K562 (cell line): ENCODE data around the gene ITPR1. TPM values are rescaled to one million over a fixed set of nuclear protein-coding genes. Genes with fewer than 3 reads are reported as not detected.

Experiments used
- ATAC-seq: fragments of 200-7000 bp; cut with Tn5 transposase; 3 replicates; pipeline ENCODE4 v1.9.1; 2020; ENCODE audit warnings: moderate library complexity
- BruUV-seq: library from RNA; stranded (reverse); fragments of 400-500 nt; replicated peaks from 2 replicates; lab custom pipeline; 2021; lab: Mats Ljungman, UMichigan
- CTCF ChIA-PET: fragments of 300-600 bp; formaldehyde crosslinking; extraction: SDS; loops from one replicate; lab custom pipeline; 2021; ENCODE audit warnings: low intra/inter-chr PET ratio; lab: Yijun Ruan, JAX
- POLR2A ChIA-PET: fragments of 300-600, 350-650 bp; sonication (Branson Sonifier 250); formaldehyde crosslinking; extraction: SDS; loops from one replicate; lab custom pipeline; 2021; ENCODE audit warnings: antibody characterized with exemption, inconsistent platforms; lab: Yijun Ruan, JAX
- DNase-seq, 4 experiments: peaks; one replicate each; pipeline versions ENCODE4 v3.0.0 to v3.0.0-alpha.2; 2011 to 2018; ENCODE audit warnings: low spot score in 3 of 4, mixed read lengths in 3 of 4; ENCODE audit errors: extremely low read depth in 1 of 4
- FAIRE-seq: peaks from 2 replicates; lab custom pipeline; 2011; peaks lifted over from hg19 to GRCh38; lab: Jason Lieb, UNC
- H2AFZ ChIP-seq: 2 replicates; pipeline ENCODE4 v1.6.0; 2011; ENCODE audit warnings: low read depth, low read length, control low read depth, inconsistent platforms
- H3K27ac ChIP-seq: fragments of 200-600 bp; 3 replicates; pipeline ENCODE4 v1.8.0; 2011; ENCODE audit warnings: low read depth, mild to moderate bottlenecking, control low read depth, inconsistent platforms, low read length, moderate library complexity, mixed read lengths; ENCODE audit errors: extremely low read depth
- H3K27me3 ChIP-seq, 2 experiments: fragments of 300-600 bp in 1 of 2; 2 replicates in 1 of 2; 3 replicates in 1 of 2; pipeline versions ENCODE4 v1.6.0 to v1.8.0; 2011; ENCODE audit warnings: inconsistent platforms in 2 of 2, low read length in 2 of 2, mild to moderate bottlenecking in 1 of 2, mixed read lengths in 1 of 2, moderate library complexity in 1 of 2; ENCODE audit not compliant: control insufficient read depth in 2 of 2, insufficient read depth in 2 of 2
- H3K36me3 ChIP-seq: fragments of 300-600 bp; 3 replicates; pipeline ENCODE4 v1.8.0; 2011; ENCODE audit warnings: mild to moderate bottlenecking, low read length, inconsistent platforms; ENCODE audit not compliant: control insufficient read depth, insufficient read depth
- H3K4me1 ChIP-seq, 2 experiments: fragments of 200-600 bp in 1 of 2; replicated peaks in 1 of 2; 2 replicates in 1 of 2; 3 replicates in 1 of 2; pipeline versions ENCODE4 v1.5.1 to v1.8.0; 2011; ENCODE audit warnings: inconsistent platforms in 2 of 2, low read length in 2 of 2, mild to moderate bottlenecking in 1 of 2, mixed read lengths in 1 of 2, moderate library complexity in 1 of 2; ENCODE audit not compliant: control insufficient read depth in 2 of 2, insufficient read depth in 2 of 2
- H3K4me2 ChIP-seq: 2 replicates; pipeline ENCODE4 v1.6.1; 2011; ENCODE audit warnings: low read length, control low read depth, inconsistent platforms, mixed read lengths; ENCODE audit not compliant: insufficient read depth
- H3K4me3 ChIP-seq: fragments of 200-600 bp; sonication (generic), shearing (Covaris generic); 2 replicates; pipeline ENCODE4 v1.5.1; 2016; ENCODE audit warnings: control low read depth, inconsistent platforms
- H3K79me2 ChIP-seq: fragments of 200-600 bp; 3 replicates; pipeline ENCODE4 v1.8.0; 2011; ENCODE audit warnings: low read length, inconsistent platforms; ENCODE audit not compliant: control insufficient read depth, insufficient read depth
- H3K9ac ChIP-seq, 2 experiments: 2 replicates each; pipeline versions ENCODE4 v1.6.0 to v1.6.1; 2011; ENCODE audit warnings: low read depth in 2 of 2, low read length in 2 of 2, control low read depth in 1 of 2, inconsistent platforms in 1 of 2, mild to moderate bottlenecking in 1 of 2, mixed read lengths in 1 of 2; ENCODE audit not compliant: insufficient read depth in 1 of 2
- H3K9me1 ChIP-seq: one replicate; pipeline ENCODE4 v1.6.0; 2011; ENCODE audit warnings: inconsistent platforms, mild to moderate bottlenecking, low read length, moderate library complexity; ENCODE audit not compliant: control insufficient read depth, insufficient read depth
- H3K9me3 ChIP-seq: replicated peaks from 2 replicates; pipeline ENCODE4 v1.5.1; 2011; ENCODE audit warnings: low read depth, low read length, inconsistent platforms; ENCODE audit not compliant: control insufficient read depth, insufficient read depth
- H4K20me1 ChIP-seq: replicated peaks from 2 replicates; pipeline ENCODE4 v1.6.1; 2011; ENCODE audit warnings: low read length, inconsistent platforms, mixed read lengths; ENCODE audit not compliant: control insufficient read depth, insufficient read depth
- ARID1B ChIP-seq: fragments of 450-650 bp; IDR thresholded peaks from 2 replicates; pipeline ENCODE4 v1.6.1; 2016; ENCODE audit warnings: antibody characterized with exemption, mild to moderate bottlenecking, inconsistent platforms
- FOSL1 ChIP-seq: fragments of 200-800 bp; sonication (Bioruptor generic); conservative IDR thresholded peaks from 2 replicates; pipeline ENCODE4 v1.6.1; 2016; ENCODE audit warnings: missing genetic modification characterization, missing compliant biosample characterization
- MLLT1 ChIP-seq, 2 experiments: fragments of 450-650 bp; IDR thresholded peaks; 2 replicates each; pipeline ENCODE4 v1.6.1; 2016
- NUFIP1 ChIP-seq: fragments of 450-650 bp; IDR thresholded peaks from 2 replicates; pipeline ENCODE4 v1.6.1; 2018; ENCODE audit not compliant: partially characterized antibody
- SMAD3 ChIP-seq: fragments of 450-650 bp; formaldehyde crosslinking; conservative IDR thresholded peaks from 2 replicates; pipeline ENCODE4 v1.4.0; 2020; ENCODE audit warnings: mild to moderate bottlenecking
- SRSF3 ChIP-seq: fragments of 200-400 bp; formaldehyde crosslinking; IDR thresholded peaks from 2 replicates; pipeline ENCODE4 v1.6.1; 2016; ENCODE audit warnings: mild to moderate bottlenecking, low read length, moderate library complexity; ENCODE audit not compliant: insufficient read depth
- TAF7 ChIP-seq: fragments of 450-650 bp; IDR thresholded peaks from 2 replicates; pipeline ENCODE4 v1.6.1; 2016; ENCODE audit warnings: missing genetic modification characterization, missing compliant biosample characterization
- TARDBP ChIP-seq: fragments of 450-650 bp; IDR thresholded peaks from 2 replicates; pipeline ENCODE4 v1.6.1; 2016
- XRCC4 ChIP-seq: IDR thresholded peaks from one replicate; pipeline ENCODE4 v1.6.1; 2011; ENCODE audit not compliant: insufficient read depth, insufficient read length; ENCODE audit errors: extremely low read depth
- ZNF592 ChIP-seq: fragments of 450-650 bp; IDR thresholded peaks from 2 replicates; pipeline ENCODE4 v1.6.1; 2017; ENCODE audit warnings: antibody characterized with exemption, mild to moderate bottlenecking
- WGBS: fragments of 100-300 bp; shearing (Covaris generic); methylation state at CpG from one replicate; pipeline ENCODE4 v1.1.6; 2016; ENCODE audit warnings: low coverage, mixed read lengths; ENCODE audit not compliant: insufficient coverage; ENCODE audit errors: missing lambda C conversion rate; 5-methylcytosine and 5-hydroxymethylcytosine counted together
- in situ Hi-C: fragments of 300-500 bp; cut with MboI; formaldehyde crosslinking; loops from 4 replicates; pipeline ENCODE4 v1.15.0; 2018; ENCODE audit warnings: inconsistent platforms, mixed read lengths
- intact Hi-C: fragments of 100-400 bp; cut with micrococcal nuclease; formaldehyde crosslinking; loops from 2 replicates; pipeline ENCODE4 v1.14.2; 2022
- polyA plus RNA-seq, 8 experiments: library from polyadenylated mRNA; depleted of rRNA in 4 of 8; stranded (reverse) in 5 of 8; unstranded in 3 of 8; fragments of >200 nt; fragmentation: Nextera tagmentation in 2 of 8; fragmentation: Illumina TruSeq in 1 of 8; extraction: Ambion mirVana in 2 of 8; extraction: Trizol in 1 of 8; gene quantifications; 2 replicates each; pipeline versions ENCODE4 v1.2.1 to v1.2.3, GENCODE V29; 2011 to 2014; ENCODE audit warnings: inconsistent platforms in 1 of 8, missing spikeins in 1 of 8
- total RNA-seq, 7 experiments: library from RNA; depleted of rRNA in 6 of 7; stranded (reverse); fragments of >200 nt in 6 of 7; fragmentation: Illumina TruSeq in 2 of 7; extraction: Trizol in 2 of 7; gene quantifications; 2 replicates each; pipeline versions ENCODE4 v1.2.1 to v1.2.3, GENCODE V29; 2011 to 2021; ENCODE audit warnings: low replicate concordance in 1 of 7

The ITPR1 gene
- total and polyA plus RNA-seq, 9 of the 15 experiments (the other 6 are each of a cell fraction or from before 2014, with no cell fraction given), result 22.4 to 40.0 (median 27.4) TPM

- Histone ChIP-seq H3K9me1 (no peaks in the 10 kb centered on the region), H3K79me2 (peaks cover 76% of the 10 kb centered on the region), H3K4me1 (peaks cover 26 to 84% of the 10 kb centered on the region in 2 experiments), H3K27ac (peak overlapping the region; percentile 3; the same call in 2 of the 3 replicates), H3K27me3 (no peaks in the 10 kb centered on the region), H4K20me1 (no peaks in the 10 kb centered on the region), H3K36me3 (peaks cover 73% of the 10 kb centered on the region), H3K9ac (peak overlapping the region; percentile 46 to 79; a peak in 3 of 4 replicates), H3K4me2 (peak overlapping the region; percentile 96; the same call in 1 of the 2 replicates), H2AFZ (no peak overlapping the region), H3K9me3 (no peaks in the 10 kb centered on the region), H3K4me3 (no peak overlapping the region)
- CTCF ChIA-PET, result no interaction called here
- FAIRE-seq, result no peak
- no peak for DNase-seq
- no TSS peak for BruUV-seq
- in situ Hi-C loops (loop anchor here (5.0 kb wide), 1 partner anchor 159 kb away; the partner anchor contains the start of gene BHLHE40), intact Hi-C loops (no loop called here)
- POLR2A ChIA-PET, result interaction anchor here (1.1 to 4.9 kb wide), 2 partner anchors 8 to 17 kb away, joined by 4 to 61 read pairs; no protein-coding TSS in a partner anchor
- 80% methylated on average over 13 of the region's 13 CpGs for WGBS
- no peak for ATAC-seq
- TF ChIP-seq SMAD3 (CRISPR knock-in tag) (no peak), TARDBP (no peak), ARID1B (no peak), FOSL1 (0 out of 2 replicates have a peak, but pooled peaks have one; percentile 16), MLLT1 (IDR thresholded peaks at IDR 0.05) (peak in 1 of 2 experiments; percentile 58; a peak in 2 of 4 replicates), XRCC4 (no peak), NUFIP1 (peak; percentile 44), ZNF592 (0 out of 2 replicates have a peak, but pooled peaks have one; percentile 19), SRSF3 (no peak), TAF7 (tag) (no peak)
Observed at GRCh38 chr3:4818164-4818563, 325.0 kb downstream of the ITPR1 start.
